ENCODE results near the gene VAV2.
A peak's percentile ranks its signal among the peaks of the same experiment; 100 is the strongest.

The VAV2 gene

DNA sequence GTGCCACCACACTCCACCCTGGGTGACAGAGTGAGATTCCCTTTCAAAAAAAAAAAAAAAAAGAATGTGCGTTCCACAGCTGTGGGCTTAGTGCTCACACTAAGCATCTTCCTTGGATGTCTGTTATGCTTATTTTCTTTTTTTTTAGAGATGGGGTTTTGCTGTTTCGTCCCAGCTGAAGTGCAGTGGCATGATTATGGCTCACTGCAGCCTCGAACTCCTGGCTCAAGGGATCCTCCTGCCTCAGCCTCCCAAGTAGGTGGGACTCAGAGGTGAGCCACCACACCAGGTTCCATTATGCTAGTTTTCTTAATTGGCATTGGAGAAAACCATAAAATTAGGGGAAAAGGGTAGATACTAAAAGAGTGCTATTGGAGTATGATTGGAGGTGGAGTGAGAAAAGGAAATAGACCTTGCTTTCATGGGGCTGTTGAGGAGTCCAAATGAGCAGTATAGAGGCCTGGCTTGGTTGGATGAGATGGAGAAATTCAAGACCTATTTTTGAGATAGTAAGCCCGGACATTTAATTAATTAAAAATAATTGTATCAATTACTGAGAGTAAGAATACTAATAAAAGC lies 32.2 kb upstream of the VAV2 start:
- peaks cover 10 to 12% of the 10 kb centered on the region in 2 donors for H3K4me1 Mint-ChIP-seq (ENCODE audit: low read depth in 2 of 2)

DNA sequence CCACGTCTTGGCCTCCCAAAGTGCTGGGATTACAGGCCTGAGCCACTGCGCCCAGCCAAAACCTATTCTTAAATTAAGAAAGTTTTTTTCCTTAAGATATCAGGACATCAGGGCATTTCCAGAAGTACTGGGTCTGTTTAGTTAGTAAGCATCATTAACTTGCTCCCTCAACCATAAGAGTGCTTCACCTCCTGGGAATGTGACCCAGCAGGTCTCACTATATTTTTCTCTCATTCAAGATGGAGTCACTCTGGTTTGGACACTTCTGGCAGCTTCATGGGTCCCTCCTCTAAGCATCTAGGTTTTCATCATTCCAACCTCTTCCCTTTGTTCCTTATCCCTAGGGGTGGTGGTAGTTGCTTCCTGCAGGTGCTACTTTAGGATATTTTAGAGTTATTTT lies 22.8 kb upstream of the VAV2 start:
- H3K27ac Mint-ChIP-seq = no peak overlapping the region
- H3K27me3 Mint-ChIP-seq = no peaks in the 10 kb centered on the region
- H3K9me3 Mint-ChIP-seq = no peaks in the 10 kb centered on the region
- no peak overlapping the region for H3K4me3 Mint-ChIP-seq
- H3K36me3 Mint-ChIP-seq (ENCODE audit: insufficient read depth) = peaks cover 3% of the 10 kb centered on the region
- no peak for DNase-seq
- H3K4me1 Mint-ChIP-seq (ENCODE audit: low read depth in 2 of 2) = no peaks in the 10 kb centered on the region
- ATAC-seq (replicated peaks) = no peak

More for the DNA sequence above, 32.2 kb upstream of the VAV2 start:
- ATAC-seq (replicated peaks) (no peak), DNase-seq (no peak)
- Mint-ChIP-seq H3K27ac (peak overlapping the region in 1 of 2 donors; percentile 72), H3K9me3 (no peaks in the 10 kb centered on the region), H3K36me3 (ENCODE audit: insufficient read depth) (peaks cover 10% of the 10 kb centered on the region), H3K4me3 (peak overlapping the region; percentile 78 to 83), H3K27me3 (no peaks in the 10 kb centered on the region)

DNA sequence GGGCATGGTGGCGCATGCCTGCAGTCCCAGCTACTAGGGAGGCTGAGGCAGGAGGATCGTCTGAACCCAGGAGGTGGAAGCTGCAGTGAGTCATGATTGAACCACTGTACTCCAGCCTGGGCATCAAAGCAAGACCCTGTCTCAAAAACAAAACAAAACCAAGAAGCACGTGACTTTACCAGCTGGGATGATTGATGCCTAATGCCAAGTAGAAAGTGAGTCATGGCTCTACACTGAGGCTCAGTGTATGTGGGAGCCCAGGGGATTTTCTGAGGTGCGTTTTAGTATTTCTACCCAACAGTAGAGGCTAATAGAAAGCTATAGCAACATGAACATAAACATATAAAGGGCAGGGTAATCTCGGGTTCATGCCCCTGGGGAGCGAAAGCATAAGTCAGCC lies 19.3 kb upstream of the VAV2 start:
- ATAC-seq (replicated peaks) = no peak
- no peak overlapping the region for H3K4me3 Mint-ChIP-seq
- no peak overlapping the region for H3K27ac Mint-ChIP-seq
- no peaks in the 10 kb centered on the region for H3K9me3 Mint-ChIP-seq
- no peak for DNase-seq
- H3K36me3 Mint-ChIP-seq (ENCODE audit: insufficient read depth) = peaks cover 1% of the 10 kb centered on the region
- H3K4me1 Mint-ChIP-seq (ENCODE audit: low read depth in 2 of 2) = no peaks in the 10 kb centered on the region
- H3K27me3 Mint-ChIP-seq = peaks cover 8 to 25% of the 10 kb centered on the region in 2 donors

DNA sequence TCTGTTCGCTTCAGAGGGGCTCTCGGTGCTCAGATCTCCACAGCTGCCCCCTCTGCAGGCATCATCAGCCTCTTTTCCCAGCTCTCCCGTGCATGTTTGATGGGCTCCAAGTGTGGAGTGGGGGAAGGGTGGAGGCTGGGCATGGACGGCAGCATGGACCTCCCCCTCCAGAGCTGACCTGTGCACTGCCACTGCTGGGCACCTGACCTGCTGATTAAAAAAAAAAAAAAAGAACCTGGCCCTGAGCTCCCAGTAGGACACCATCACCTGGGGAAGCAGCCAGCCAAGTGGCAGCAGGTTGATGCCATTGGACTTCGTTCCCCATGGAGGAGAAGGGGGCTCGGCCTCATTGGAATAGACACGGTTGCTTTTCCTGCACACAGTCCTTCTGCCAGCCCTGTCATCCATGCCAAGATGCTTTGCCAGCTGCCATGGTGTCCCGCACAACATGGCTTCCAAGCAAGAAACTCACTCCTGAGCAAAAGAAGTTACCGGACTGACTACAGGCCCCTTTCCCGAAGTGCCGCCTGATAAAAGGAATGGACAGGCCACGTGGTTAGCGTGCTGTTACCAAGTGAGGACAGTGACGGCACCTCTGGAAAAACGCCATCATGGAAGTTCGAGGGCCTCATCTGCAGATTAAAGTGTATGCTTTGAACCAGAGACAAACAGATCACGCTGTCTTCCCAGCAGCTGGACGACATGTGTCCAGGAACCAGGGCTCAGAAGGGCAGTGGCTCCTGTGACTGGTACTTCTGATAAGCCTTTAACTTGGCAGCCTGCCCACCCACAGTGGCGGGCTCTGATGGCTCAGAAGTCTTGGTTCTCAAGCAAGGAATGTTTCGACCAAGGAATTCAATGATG lies 18.4 kb upstream of the VAV2 start:
- Mint-ChIP-seq H3K9me3 (no peaks in the 10 kb centered on the region), H3K4me3 (no peak overlapping the region), H3K27ac (no peak overlapping the region), H3K27me3 (peaks cover 8 to 25% of the 10 kb centered on the region in 2 donors), H3K4me1 (ENCODE audit: low read depth in 2 of 2) (no peaks in the 10 kb centered on the region), H3K36me3 (ENCODE audit: insufficient read depth) (no peaks in the 10 kb centered on the region)
- DNase-seq (no peak), ATAC-seq (replicated peaks) (no peak)

DNA sequence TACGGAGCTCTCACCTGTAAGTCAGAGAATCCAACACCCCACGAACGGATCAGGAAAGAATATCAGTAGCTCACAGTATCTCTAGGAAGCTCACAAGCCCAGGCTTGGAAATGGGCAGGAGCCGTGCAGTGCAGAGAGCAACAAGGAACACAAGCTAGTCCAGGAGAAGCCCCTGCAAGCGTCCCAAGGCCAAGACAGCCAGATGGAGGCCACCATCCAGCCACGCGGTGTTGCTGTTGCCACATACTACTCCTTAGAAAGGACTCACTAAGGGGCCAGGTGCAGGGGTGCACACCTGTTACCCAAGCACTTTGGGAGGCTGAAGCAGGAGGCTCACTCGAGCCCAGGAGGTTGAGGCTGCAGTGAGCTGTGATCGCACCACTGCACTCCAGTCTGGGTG lies 15.4 kb upstream of the VAV2 start:
- no peaks in the 10 kb centered on the region for H3K36me3 Mint-ChIP-seq (ENCODE audit: insufficient read depth)
- no peak overlapping the region for H3K27ac Mint-ChIP-seq
- no peak for DNase-seq
- no peak overlapping the region for H3K4me3 Mint-ChIP-seq
- H3K9me3 Mint-ChIP-seq = no peaks in the 10 kb centered on the region
- H3K27me3 Mint-ChIP-seq = peaks cover 13 to 50% of the 10 kb centered on the region in 2 donors
- no peaks in the 10 kb centered on the region for H3K4me1 Mint-ChIP-seq (ENCODE audit: low read depth in 2 of 2)
- no peak for ATAC-seq (replicated peaks)

DNA sequence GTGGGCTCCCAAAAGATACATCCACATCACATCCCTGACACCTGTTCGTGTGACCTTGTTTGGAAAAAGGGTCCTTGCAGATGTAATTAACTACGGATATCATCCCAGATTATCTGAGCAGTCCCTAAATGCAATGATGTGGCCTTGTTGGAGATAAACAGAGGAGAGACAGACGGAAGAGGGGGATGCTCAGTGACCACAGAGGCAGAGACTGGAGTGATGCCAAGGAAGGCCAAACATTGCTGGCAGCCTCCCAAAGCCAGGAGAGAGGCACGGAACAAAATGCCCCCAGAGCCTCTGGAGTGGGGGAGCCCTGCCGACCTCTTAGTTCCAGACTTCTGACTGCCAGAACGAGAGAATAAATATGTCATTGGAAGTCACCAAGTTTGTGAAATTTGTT lies 15.0 kb upstream of the VAV2 start:
- Mint-ChIP-seq H3K36me3 (ENCODE audit: insufficient read depth) (no peaks in the 10 kb centered on the region), H3K27me3 (peaks cover 13 to 54% of the 10 kb centered on the region in 2 donors), H3K4me3 (no peak overlapping the region), H3K9me3 (no peaks in the 10 kb centered on the region), H3K27ac (no peak overlapping the region), H3K4me1 (ENCODE audit: low read depth in 2 of 2) (no peaks in the 10 kb centered on the region)
- no peak for ATAC-seq (replicated peaks)
- DNase-seq = no peak

DNA sequence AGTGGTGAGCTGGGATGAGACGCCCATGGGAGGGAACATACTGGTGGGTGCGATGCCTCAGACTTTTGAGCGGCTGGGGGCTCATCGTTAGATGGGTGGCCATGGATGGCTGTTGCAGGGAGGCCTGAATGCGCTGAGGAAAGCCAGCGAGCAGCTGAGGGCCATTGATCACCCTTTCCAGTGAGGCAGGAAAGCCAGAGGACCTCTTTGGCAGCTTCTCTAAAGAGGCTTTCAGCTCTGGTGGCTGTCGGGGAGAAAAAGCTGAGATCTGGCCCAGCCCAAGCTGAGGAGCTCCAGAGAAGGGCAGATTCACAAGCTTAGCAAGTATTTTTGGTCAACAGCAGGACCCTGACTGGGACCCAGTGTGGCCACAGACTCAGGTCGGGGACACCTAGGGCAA lies 13.3 kb upstream of the VAV2 start:
- H3K36me3 Mint-ChIP-seq (ENCODE audit: insufficient read depth) = no peaks in the 10 kb centered on the region
- no peak overlapping the region for H3K4me3 Mint-ChIP-seq
- H3K9me3 Mint-ChIP-seq = no peaks in the 10 kb centered on the region
- no peaks in the 10 kb centered on the region for H3K4me1 Mint-ChIP-seq (ENCODE audit: low read depth in 2 of 2)
- peaks cover 13 to 58% of the 10 kb centered on the region in 2 donors for H3K27me3 Mint-ChIP-seq
- no peak for ATAC-seq (replicated peaks)
- no peak for DNase-seq
- H3K27ac Mint-ChIP-seq = no peak overlapping the region

DNA sequence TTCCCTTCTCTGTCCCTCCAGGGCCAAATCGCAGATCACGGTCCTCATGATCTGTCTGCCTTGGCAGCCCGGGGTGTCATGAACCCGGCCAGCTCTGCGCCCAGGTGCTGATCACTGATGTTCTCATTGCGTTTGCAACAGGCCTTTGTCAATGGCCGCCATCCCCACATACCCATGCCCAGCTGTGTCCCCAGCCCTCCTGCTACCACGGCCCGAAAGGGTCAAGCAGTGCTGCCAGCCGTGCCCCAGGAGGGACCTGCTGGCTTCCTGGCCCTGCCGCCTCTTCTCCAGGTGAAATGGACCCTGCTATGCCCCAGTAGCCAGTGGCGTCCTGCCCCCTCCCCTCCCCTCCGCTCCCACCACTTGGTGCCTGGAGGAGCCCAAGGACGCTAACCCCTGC lies 12.8 kb upstream of the VAV2 start:
- H3K27ac Mint-ChIP-seq = no peak overlapping the region
- H3K27me3 Mint-ChIP-seq = peaks cover 13 to 63% of the 10 kb centered on the region in 2 donors

DNA sequence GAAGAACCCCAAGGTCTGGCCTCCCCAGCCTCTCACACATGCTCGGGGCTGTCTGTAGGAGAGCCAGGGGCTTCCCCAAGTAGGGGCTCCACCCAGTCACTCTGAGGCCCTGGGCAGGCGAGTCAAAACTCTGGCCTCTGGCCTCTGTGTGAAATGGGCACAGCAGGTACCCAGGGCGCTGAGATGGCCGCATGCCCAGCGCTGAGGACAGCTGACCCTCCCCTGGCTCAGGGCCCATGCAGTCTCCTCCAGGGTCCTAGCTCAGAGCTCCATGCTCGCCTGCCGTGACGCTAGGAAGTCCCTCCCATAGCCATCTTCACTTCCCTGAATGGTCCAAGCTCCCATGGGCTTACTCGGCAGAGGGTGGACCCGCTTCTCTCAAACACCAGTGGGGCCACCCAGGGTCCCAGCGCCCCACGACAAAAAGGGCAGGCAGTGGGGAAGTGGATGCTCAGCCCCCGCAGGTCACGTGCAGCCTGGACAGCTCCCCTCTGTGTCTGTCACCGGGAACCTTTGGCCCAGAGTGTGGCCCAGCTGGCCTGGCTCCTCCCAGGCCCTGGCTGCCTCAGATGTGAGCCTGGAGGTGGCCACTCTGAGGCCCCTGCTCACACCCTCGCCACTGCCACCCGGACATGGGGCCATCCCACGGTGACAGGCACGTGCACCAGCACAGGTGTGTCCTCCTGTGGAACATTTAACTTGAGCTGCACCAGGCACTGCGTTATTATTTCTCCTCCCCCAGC lies 12.2 kb upstream of the VAV2 start:
- Mint-ChIP-seq H3K4me3 (no peak overlapping the region), H3K36me3 (ENCODE audit: insufficient read depth) (no peaks in the 10 kb centered on the region), H3K9me3 (no peaks in the 10 kb centered on the region), H3K27ac (no peak overlapping the region), H3K4me1 (ENCODE audit: low read depth in 2 of 2) (no peaks in the 10 kb centered on the region), H3K27me3 (peaks cover 13 to 69% of the 10 kb centered on the region in 2 donors)
- DNase-seq = no peak
- no peak for ATAC-seq (replicated peaks)

More for the DNA sequence above, 12.8 kb upstream of the VAV2 start:
- H3K4me1 Mint-ChIP-seq (ENCODE audit: low read depth in 2 of 2) = no peaks in the 10 kb centered on the region
- ATAC-seq (replicated peaks) (no peak), DNase-seq (no peak)
- H3K4me3 Mint-ChIP-seq = no peak overlapping the region
- H3K9me3 Mint-ChIP-seq = no peaks in the 10 kb centered on the region
- no peaks in the 10 kb centered on the region for H3K36me3 Mint-ChIP-seq (ENCODE audit: insufficient read depth)

DNA sequence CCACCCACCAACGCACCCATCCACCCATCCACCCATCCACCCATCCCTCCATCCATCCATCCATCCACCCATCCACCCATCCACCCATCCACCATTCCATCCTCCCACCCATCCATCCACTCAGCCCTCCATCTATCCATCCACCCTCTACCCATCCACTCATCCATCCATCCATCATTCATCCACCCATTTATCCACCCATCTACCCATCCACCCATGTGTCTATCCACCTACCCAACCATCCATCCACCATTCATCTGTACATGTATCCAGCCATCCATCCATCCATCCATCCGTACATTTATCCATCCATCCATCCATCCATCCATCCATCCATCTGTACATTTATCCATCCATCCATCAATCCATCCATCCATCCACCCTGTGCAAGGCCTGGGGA lies 11.1 kb upstream of the VAV2 start:
- DNase-seq (no peak), ATAC-seq (replicated peaks) (no peak)
- Mint-ChIP-seq H3K27me3 (peaks cover 13 to 65% of the 10 kb centered on the region in 2 donors), H3K4me3 (no peak overlapping the region), H3K4me1 (ENCODE audit: low read depth in 2 of 2) (no peaks in the 10 kb centered on the region), H3K36me3 (ENCODE audit: insufficient read depth) (no peaks in the 10 kb centered on the region), H3K9me3 (no peaks in the 10 kb centered on the region), H3K27ac (no peak overlapping the region)

DNA sequence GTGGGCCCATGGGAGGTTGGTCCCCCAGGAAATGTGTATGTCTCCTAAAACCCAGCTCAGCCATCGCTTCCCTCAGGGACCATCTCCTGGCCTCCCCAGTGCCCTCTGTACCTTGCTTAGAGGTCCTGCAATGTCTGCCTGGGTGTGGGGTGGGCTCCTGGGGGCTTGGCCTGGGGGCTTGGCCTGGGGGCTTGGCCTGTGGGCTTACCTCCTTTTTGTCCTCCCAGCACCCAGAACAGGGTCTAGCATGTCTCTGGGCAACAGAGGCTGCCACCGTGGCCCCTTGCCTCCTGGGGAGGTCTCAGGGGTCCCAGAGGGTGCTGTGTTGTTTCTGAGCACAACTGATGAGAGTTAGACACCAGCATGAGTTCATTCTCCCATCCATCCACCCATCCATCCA lies 10.7 kb upstream of the VAV2 start:
- H3K36me3 Mint-ChIP-seq (ENCODE audit: insufficient read depth) = no peaks in the 10 kb centered on the region
- no peak overlapping the region for H3K27ac Mint-ChIP-seq
- no peak overlapping the region for H3K4me3 Mint-ChIP-seq
- no peak for DNase-seq
- no peaks in the 10 kb centered on the region for H3K4me1 Mint-ChIP-seq (ENCODE audit: low read depth in 2 of 2)
- H3K27me3 Mint-ChIP-seq = peaks cover 13 to 62% of the 10 kb centered on the region in 2 donors
- no peak for ATAC-seq (replicated peaks)
- H3K9me3 Mint-ChIP-seq = no peaks in the 10 kb centered on the region

DNA sequence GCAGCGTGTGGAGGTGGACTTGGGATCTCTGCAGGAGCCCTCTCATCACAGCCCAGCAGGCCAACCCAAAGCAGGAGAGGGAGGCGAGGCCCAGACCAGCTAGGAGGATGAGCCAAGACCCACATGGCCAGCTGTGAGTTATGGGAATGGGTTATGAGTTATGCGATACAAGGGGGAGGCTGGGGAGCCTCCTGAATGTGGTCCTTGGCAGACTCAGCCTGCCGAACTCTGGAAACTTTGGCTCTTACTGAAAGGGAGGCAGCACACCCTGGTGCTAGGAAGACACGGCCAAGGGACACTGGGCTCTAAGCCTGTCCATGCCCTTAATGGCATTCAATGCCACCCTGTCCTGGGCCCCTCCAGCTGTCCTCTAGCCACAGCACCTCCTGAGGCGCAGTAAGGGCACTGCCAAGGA lies 7.7 kb upstream of the VAV2 start:
- H3K27ac Mint-ChIP-seq = no peak overlapping the region
- H3K4me1 Mint-ChIP-seq (ENCODE audit: low read depth in 2 of 2) = no peaks in the 10 kb centered on the region
- no peaks in the 10 kb centered on the region for H3K36me3 Mint-ChIP-seq (ENCODE audit: insufficient read depth)
- peaks cover 3 to 52% of the 10 kb centered on the region in 2 donors for H3K27me3 Mint-ChIP-seq
- no peak for DNase-seq
- no peak for ATAC-seq (replicated peaks)
- H3K4me3 Mint-ChIP-seq = no peak overlapping the region
- no peaks in the 10 kb centered on the region for H3K9me3 Mint-ChIP-seq

DNA sequence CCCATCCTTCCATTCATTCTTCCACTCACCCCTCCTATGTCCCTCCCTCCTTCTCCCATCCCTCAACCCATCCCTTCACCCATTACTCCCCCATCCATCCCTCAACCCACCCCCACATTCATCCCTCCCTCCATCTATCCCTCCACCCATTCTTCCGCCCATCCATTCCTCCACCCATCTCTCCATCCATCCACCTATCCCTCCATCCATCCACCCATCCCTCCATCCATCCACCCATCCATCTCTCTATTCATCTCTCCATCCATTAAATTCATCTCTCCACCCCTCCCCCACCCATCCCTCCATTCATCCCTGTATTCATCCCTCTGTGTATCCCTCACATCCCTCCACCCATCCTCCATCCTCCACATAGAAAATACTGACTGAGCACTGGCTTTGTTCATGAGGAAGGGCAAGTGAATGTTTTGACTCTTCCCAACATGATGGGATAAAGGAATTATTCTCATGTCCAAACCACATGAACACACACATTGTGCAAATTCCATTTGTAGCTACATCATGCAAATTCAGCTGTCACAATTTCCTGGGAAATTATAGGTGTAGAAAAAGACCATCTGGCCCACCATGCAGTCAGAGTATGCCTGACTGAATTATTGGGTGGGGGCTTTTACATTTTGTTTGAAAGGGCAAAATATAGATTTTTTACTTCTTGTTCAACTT lies 6.9 kb upstream of the VAV2 start:
- Mint-ChIP-seq H3K4me3 (no peak overlapping the region), H3K36me3 (ENCODE audit: insufficient read depth) (no peaks in the 10 kb centered on the region), H3K9me3 (no peaks in the 10 kb centered on the region), H3K27me3 (peaks cover 0 to 46% of the 10 kb centered on the region in 2 donors), H3K4me1 (ENCODE audit: low read depth in 2 of 2) (peaks cover 0 to 3% of the 10 kb centered on the region in 2 donors), H3K27ac (no peak overlapping the region)
- no peak for DNase-seq
- ATAC-seq (replicated peaks) = no peak
